GM11168 (cell line): Measurements from ENCODE around the gene AZU1.
"Not testable (repeated sequence)": the region's sequence is repeated elsewhere in the genome, so short reads cannot be mapped to it uniquely, and the experiment has no call there.

Experiments
- in situ Hi-C: fragments of 300-500 bp; cut with MboI; formaldehyde crosslinking; loops from one replicate; pipeline ENCODE4 v1.12.0; 2022; ENCODE audit warnings: low sequenced_read_pairs; ENCODE audit not compliant: unreplicated experiment

Gene AZU1

DNA sequence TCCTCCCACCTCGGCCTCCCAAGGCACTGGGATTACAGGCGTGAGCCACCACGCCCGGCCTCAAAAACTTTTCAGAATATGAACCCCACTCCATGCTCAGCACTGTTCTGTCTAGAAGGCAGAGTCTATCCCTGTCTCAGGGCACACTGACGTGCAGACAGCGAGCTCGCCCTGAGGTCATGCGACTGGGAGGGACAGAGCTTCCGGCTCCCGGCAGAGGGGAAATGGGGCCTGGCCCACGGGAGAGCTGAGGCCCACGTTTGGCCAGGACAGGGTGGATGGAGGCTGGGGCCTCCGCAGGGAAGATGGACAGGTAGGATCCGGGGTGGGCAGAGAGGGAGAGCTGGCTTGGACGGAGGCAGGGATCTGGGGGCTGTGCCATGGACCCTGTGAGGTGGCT, 2.8 kb upstream of the AZU1 start:
- in situ Hi-C loops = no loop called here

- in situ Hi-C loops = no loop called here
These were observed 1.6 kb upstream of the AZU1 start for GRCh38 chr19:825897-826644.

GRCh38 chr19:827314-827709, 325 bp upstream of the AZU1 start:
- in situ Hi-C loops = no loop called here

DNA sequence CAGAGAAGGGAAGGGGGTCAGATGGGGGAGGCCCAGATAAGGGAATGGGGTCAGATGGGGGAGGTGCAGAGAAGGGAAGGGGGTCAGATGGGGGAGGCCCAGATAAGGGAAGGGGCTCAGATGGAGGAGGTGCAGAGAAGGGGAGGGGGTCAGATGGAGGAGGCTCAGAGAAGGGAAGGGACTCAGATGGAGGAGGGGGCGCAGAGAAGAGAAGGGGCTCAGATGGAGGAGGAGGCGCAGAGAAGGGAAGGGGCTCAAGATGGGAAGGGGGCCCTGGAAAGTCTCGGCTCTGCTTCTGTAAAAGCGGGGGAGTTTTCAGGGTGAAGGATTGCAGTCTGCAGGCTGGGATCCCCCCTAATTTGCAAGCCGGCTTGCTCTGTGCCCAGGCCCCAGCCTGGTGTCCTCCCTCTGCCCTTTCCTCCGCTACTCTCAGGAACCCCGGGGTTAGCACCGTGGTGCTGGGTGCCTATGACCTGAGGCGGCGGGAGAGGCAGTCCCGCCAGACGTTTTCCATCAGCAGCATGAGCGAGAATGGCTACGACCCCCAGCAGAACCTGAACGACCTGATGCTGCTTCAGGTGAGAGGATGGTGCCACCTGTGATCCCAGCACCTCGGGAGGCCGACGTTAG, 1.6 kb downstream of the AZU1 start:
- in situ Hi-C loops = no loop called here

- in situ Hi-C loops = no loop called here
These were observed 4.1 kb downstream of the AZU1 start for GRCh38 chr19:831407-832369.

- in situ Hi-C loops = no loop called here
These were observed 6.6 kb downstream of the AZU1 start for GRCh38 chr19:834216-834615.

DNA sequence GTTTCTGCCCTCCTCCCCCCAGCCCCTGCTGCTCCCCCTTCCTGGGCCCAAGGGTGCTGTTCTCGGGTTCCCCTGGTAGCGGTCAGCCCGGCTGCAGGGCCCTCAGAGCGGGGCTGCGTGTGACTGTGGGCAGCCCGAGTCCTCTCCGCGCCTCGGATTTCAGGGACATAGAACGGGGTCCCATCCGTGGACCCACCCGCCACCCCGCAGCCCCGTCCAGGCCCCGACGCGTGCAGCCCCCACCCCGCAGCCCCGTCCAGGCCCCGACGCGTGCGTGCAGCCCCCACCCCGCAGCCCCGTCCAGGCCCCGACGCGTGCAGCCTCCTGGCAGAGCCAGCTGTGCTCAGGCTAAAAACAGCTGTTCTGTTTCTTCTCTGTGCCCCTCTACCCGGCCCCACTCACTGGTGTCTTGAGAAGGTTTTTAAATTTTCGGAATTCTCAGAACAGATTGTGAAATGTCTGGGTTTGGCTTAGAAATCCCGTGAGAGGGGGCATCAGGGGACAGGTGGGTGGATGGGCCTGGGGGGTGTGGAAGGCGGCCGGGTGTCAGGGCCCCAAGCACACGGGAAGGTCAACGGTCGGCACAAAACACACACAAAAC, 7.7 kb downstream of the AZU1 start:
- in situ Hi-C loops = no loop called here

DNA sequence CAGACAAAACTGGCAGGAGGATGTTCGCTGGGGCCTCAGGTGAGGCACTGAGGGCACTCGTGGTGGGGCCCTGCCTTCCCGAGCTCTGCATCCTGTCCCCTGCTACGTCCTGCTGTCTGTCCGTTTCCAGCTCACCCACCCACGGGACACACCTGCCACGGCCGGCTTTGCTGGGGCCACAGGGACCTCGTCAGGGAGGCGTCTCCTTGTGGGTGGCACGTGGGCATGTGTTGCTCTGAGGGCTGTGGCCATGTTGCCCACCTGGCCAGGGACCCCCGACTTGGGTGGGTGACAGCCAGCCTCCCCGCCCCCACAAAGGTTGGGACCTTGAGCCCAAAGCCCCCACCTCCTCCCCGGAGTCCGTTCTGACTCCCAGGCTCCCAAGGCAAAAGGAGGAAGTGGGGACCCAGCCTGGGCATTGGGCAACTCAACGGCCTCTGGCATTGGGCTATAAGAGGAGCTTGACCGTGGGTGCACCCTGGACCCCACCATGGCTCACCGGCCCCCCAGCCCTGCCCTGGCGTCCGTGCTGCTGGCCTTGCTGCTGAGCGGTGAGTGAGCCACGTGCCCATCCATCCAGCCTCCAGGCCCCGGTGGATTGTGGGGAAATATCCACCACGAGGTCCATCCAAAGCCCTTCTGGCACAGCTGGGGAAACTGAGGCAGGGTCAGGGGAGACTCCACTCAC, 13.0 kb downstream of the AZU1 start, which contains the start of gene PRTN3:
Gene PRTN3 (plus strand): TSS at position 481 of the 688 bp plus-strand sequence. CDS start 10 bp downstream, at position 491.
- in situ Hi-C loops = no loop called here

DNA sequence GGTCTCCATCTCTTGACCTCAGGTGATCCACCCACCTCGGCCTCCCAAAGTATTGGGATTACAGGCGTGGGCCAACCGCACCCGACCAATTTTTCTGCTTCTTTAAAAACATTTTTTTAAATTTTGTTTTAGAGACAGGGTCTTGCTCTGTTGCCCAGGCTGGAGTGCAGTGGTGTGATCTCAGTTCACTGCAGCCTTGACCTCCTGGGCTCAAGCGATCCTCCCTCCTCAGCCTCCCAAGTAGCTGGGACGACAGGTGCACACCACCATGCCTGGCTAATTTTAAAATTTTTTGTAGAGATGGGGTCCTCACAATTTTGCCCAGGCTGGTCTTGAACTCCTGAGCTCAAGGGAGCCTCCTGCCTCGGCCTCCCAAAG, 15.2 kb downstream of the AZU1 start:
- in situ Hi-C loops = not testable (repeated sequence)

DNA sequence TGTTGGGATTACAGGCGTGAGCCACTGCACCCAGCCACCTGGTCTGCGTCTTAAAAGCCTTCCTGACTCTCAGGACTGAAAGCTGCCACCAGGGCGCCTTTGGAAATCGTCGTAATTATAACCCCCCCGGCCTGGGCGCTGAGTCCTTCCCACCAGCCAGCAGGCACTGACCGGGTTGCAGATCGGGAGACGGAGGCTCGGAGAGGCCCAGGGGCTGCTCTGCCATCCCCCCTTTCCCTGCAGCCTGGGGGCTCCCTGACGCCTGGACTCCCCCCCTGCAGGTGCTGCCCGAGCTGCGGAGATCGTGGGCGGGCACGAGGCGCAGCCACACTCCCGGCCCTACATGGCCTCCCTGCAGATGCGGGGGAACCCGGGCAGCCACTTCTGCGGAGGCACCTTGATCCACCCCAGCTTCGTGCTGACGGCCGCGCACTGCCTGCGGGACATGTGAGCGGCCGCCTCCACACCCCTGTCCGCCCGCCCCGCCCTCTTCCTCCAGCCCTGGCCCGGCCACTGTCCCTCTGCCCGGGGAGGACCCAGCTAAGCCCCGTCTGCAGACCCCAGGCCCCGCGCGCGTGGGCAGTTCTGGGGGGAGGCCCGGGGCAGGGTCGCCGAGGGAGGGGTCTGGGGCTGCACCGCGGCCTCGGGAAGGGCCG, 15.7 kb downstream of the AZU1 start:
- in situ Hi-C loops = no loop called here

GRCh38 chr19:843836-844545, 16.4 kb downstream of the AZU1 start:
- in situ Hi-C loops = no loop called here

DNA sequence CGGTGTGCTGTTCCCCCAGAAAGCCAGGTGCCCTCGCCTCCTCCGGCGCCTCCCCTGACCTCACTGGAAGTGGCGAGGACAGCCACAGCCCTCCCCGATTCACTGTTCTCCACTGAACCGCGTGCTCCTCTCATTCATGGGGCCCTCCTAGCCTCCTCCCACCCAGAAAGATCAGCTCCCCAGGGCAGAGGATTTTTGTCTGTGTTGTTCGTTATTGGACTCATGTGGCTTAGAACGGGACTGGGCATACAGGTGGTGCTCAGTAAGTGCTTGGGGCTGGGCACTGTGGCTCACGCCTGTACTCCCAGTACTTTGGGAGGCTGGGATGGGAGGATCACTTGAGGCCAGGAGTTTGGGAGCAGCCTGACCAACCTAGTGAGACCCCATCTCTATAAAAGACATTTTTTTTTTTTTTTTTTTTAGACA, 16.9 kb downstream of the AZU1 start:
- in situ Hi-C loops = no loop called here

DNA sequence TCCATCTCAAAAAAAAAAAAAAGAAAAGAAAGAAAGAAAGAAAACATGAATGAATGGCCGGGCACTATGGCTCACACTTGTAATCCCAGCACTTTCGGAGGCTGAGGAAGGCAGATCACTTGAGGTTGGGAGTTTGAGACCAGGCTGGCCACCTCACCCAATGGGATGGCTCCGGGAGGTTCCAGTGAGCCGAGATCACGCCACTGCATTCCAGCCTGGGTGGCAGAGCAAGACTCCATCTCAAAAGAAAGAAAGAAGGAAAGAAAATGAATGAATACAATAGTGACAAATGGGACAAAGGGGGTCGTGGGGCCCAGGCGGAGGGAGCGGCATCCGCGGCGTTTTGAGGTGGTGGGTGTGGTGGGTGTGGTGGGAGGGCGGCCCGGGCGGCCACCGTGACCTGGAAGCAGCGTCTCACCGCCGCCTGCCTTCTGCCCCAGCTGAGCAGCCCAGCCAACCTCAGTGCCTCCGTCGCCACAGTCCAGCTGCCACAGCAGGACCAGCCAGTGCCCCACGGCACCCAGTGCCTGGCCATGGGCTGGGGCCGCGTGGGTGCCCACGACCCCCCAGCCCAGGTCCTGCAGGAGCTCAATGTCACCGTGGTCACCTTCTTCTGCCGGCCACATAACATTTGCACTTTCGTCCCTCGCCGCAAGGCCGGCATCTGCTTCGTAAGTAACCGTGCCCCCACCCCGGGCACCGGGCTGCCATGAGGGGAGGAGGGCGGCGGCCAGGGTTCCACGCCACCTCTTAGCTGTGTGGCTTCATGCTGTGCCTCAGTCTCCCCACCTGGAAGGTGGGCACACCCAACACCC, 18.3 kb downstream of the AZU1 start:
- in situ Hi-C loops = no loop called here

GRCh38 chr19:848386-848921, 20.8 kb downstream of the AZU1 start:
- in situ Hi-C loops = no loop called here

DNA sequence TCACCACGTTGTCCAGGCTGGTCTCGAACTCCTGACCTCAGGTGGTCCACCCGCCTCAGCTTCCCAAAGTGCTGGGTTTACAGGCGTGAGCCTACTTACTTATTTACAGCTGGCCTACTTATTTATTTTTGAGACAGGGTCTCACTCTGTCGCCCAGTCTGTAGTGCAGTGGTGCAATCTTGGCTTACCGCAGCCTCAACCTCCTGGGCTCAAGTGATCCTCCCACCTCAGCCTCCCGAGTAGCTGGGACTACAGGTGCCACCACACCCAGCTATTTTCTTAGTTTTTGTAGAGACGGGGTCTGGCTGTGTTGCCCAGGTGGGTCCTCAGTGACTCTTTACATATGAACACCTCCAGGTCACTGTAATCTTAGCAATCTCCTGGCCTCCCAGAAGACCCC, 21.6 kb downstream of the AZU1 start:
- in situ Hi-C loops = not testable (repeated sequence)

GRCh38 chr19:850221-850978, 22.8 kb downstream of the AZU1 start:
- in situ Hi-C loops = no loop called here

DNA sequence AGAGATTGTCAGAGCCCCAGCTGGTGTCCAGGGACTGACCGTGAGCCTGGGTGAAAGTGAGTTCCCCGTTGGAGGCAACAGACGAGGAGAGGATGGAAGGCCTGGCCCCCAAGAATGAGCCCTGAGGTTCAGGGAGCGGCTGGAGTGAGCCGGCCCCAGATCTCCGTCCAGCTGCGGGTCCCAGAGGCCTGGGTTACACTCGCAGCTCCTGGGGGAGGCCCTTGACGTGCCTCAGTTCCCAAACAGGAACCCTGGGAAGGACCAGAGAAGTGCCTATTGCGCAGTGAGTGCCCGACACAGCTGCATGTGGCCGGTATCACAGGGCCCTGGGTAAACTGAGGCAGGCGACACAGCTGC, 23.3 kb downstream of the AZU1 start:
- in situ Hi-C loops = no loop called here
